K562 (cell line): ENCODE measurements around the gene COL4A1. TPM values are rescaled to one million over a fixed set of nuclear protein-coding genes. Genes with fewer than 3 reads are reported as not detected.

ENCODE experiments used
- ATAC-seq: fragments of 200-7000 bp; cut with Tn5 transposase; 3 replicates; pipeline ENCODE4 v1.9.1; 2020; ENCODE audit warnings: moderate library complexity
- BruUV-seq: library from RNA; stranded (reverse); fragments of 400-500 nt; replicated peaks from 2 replicates; lab custom pipeline; 2021; lab: Mats Ljungman, UMichigan
- CTCF ChIA-PET: fragments of 300-600 bp; formaldehyde crosslinking; extraction: SDS; loops from one replicate; lab custom pipeline; 2021; ENCODE audit warnings: low intra/inter-chr PET ratio; lab: Yijun Ruan, JAX
- POLR2A ChIA-PET: fragments of 300-600, 350-650 bp; sonication (Branson Sonifier 250); formaldehyde crosslinking; extraction: SDS; loops from one replicate; lab custom pipeline; 2021; ENCODE audit warnings: antibody characterized with exemption, inconsistent platforms; lab: Yijun Ruan, JAX
- DNase-seq, 4 experiments: peaks; one replicate each; pipeline versions ENCODE4 v3.0.0 to v3.0.0-alpha.2; 2011 to 2018; ENCODE audit warnings: low spot score in 3 of 4, mixed read lengths in 3 of 4; ENCODE audit errors: extremely low read depth in 1 of 4
- FAIRE-seq: peaks from 2 replicates; lab custom pipeline; 2011; peaks lifted over from hg19 to GRCh38; lab: Jason Lieb, UNC
- H2AFZ ChIP-seq: 2 replicates; pipeline ENCODE4 v1.6.0; 2011; ENCODE audit warnings: low read depth, low read length, control low read depth, inconsistent platforms
- H3K27ac ChIP-seq: fragments of 200-600 bp; 3 replicates; pipeline ENCODE4 v1.8.0; 2011; ENCODE audit warnings: low read depth, mild to moderate bottlenecking, control low read depth, inconsistent platforms, low read length, moderate library complexity, mixed read lengths; ENCODE audit errors: extremely low read depth
- H3K27me3 ChIP-seq, 2 experiments: fragments of 300-600 bp in 1 of 2; 2 replicates in 1 of 2; 3 replicates in 1 of 2; pipeline versions ENCODE4 v1.6.0 to v1.8.0; 2011; ENCODE audit warnings: inconsistent platforms in 2 of 2, low read length in 2 of 2, mild to moderate bottlenecking in 1 of 2, mixed read lengths in 1 of 2, moderate library complexity in 1 of 2; ENCODE audit not compliant: control insufficient read depth in 2 of 2, insufficient read depth in 2 of 2
- H3K36me3 ChIP-seq: fragments of 300-600 bp; 3 replicates; pipeline ENCODE4 v1.8.0; 2011; ENCODE audit warnings: mild to moderate bottlenecking, low read length, inconsistent platforms; ENCODE audit not compliant: control insufficient read depth, insufficient read depth
- H3K4me1 ChIP-seq, 2 experiments: fragments of 200-600 bp in 1 of 2; replicated peaks in 1 of 2; 2 replicates in 1 of 2; 3 replicates in 1 of 2; pipeline versions ENCODE4 v1.5.1 to v1.8.0; 2011; ENCODE audit warnings: inconsistent platforms in 2 of 2, low read length in 2 of 2, mild to moderate bottlenecking in 1 of 2, mixed read lengths in 1 of 2, moderate library complexity in 1 of 2; ENCODE audit not compliant: control insufficient read depth in 2 of 2, insufficient read depth in 2 of 2
- H3K4me2 ChIP-seq: 2 replicates; pipeline ENCODE4 v1.6.1; 2011; ENCODE audit warnings: low read length, control low read depth, inconsistent platforms, mixed read lengths; ENCODE audit not compliant: insufficient read depth
- H3K4me3 ChIP-seq: fragments of 200-600 bp; sonication (generic), shearing (Covaris generic); 2 replicates; pipeline ENCODE4 v1.5.1; 2016; ENCODE audit warnings: control low read depth, inconsistent platforms
- H3K79me2 ChIP-seq: fragments of 200-600 bp; 3 replicates; pipeline ENCODE4 v1.8.0; 2011; ENCODE audit warnings: low read length, inconsistent platforms; ENCODE audit not compliant: control insufficient read depth, insufficient read depth
- H3K9ac ChIP-seq, 2 experiments: 2 replicates each; pipeline versions ENCODE4 v1.6.0 to v1.6.1; 2011; ENCODE audit warnings: low read depth in 2 of 2, low read length in 2 of 2, control low read depth in 1 of 2, inconsistent platforms in 1 of 2, mild to moderate bottlenecking in 1 of 2, mixed read lengths in 1 of 2; ENCODE audit not compliant: insufficient read depth in 1 of 2
- H3K9me1 ChIP-seq: one replicate; pipeline ENCODE4 v1.6.0; 2011; ENCODE audit warnings: inconsistent platforms, mild to moderate bottlenecking, low read length, moderate library complexity; ENCODE audit not compliant: control insufficient read depth, insufficient read depth
- H3K9me3 ChIP-seq: replicated peaks from 2 replicates; pipeline ENCODE4 v1.5.1; 2011; ENCODE audit warnings: low read depth, low read length, inconsistent platforms; ENCODE audit not compliant: control insufficient read depth, insufficient read depth
- H4K20me1 ChIP-seq: replicated peaks from 2 replicates; pipeline ENCODE4 v1.6.1; 2011; ENCODE audit warnings: low read length, inconsistent platforms, mixed read lengths; ENCODE audit not compliant: control insufficient read depth, insufficient read depth
- ATF3 ChIP-seq, 2 experiments: fragments of 450-650 bp in 1 of 2; sonication (generic) in 1 of 2; formaldehyde crosslinking in 1 of 2; IDR thresholded peaks in 1 of 2; conservative IDR thresholded peaks in 1 of 2; 2 replicates each; pipeline versions ENCODE4 v1.6.1 to v1.8.1; 2016 to 2023; ENCODE audit warnings: mild to moderate bottlenecking in 2 of 2, moderate library complexity in 2 of 2, inconsistent platforms in 1 of 2, missing genetic modification reagents in 1 of 2
- DLX4 ChIP-seq: fragments of 250-450 bp; sonication (Bioruptor Pico); IDR thresholded peaks from 2 replicates; pipeline ENCODE4 v1.6.1; 2021; ENCODE audit warnings: mild to moderate bottlenecking
- ERF ChIP-seq: fragments of 450-650 bp; formaldehyde crosslinking; IDR thresholded peaks from 2 replicates; pipeline ENCODE4 v1.4.0; 2020; ENCODE audit warnings: mild to moderate bottlenecking, mixed read lengths
- FOXK2 ChIP-seq, 2 experiments: fragments of 450-650 bp; IDR thresholded peaks in 1 of 2; conservative IDR thresholded peaks in 1 of 2; 2 replicates each; pipeline ENCODE4 v1.6.1; 2016; ENCODE audit warnings: low read depth in 2 of 2, mild to moderate bottlenecking in 1 of 2
- FOXO4 ChIP-seq: fragments of 450-650 bp; formaldehyde crosslinking; IDR thresholded peaks from 2 replicates; pipeline ENCODE4 v1.4.0; 2020; ENCODE audit warnings: mild to moderate bottlenecking, moderate library complexity
- GABPB1 ChIP-seq: sonication (generic); formaldehyde crosslinking; IDR thresholded peaks from 2 replicates; pipeline ENCODE4 v1.8.0; 2022; ENCODE audit warnings: mild to moderate bottlenecking, missing genetic modification reagents
- HNRNPUL1 ChIP-seq: fragments of 200-400 bp; formaldehyde crosslinking; IDR thresholded peaks from 2 replicates; pipeline ENCODE4 v1.6.1; 2017; ENCODE audit warnings: low read length
- POLR2B ChIP-seq: fragments of 450-650 bp; IDR thresholded peaks from 2 replicates; pipeline ENCODE4 v1.6.1; 2018; ENCODE audit warnings: low read depth; ENCODE audit not compliant: partially characterized antibody
- SAFB ChIP-seq: fragments of 200-400 bp; formaldehyde crosslinking; IDR thresholded peaks from 2 replicates; pipeline ENCODE4 v1.6.1; 2017; ENCODE audit warnings: low read depth, low read length, borderline replicate concordance
- SFPQ ChIP-seq: fragments of 200-400 bp; formaldehyde crosslinking; IDR thresholded peaks from 2 replicates; pipeline ENCODE4 v1.6.1; 2017; ENCODE audit warnings: mild to moderate bottlenecking, low read depth, low read length, moderate library complexity
- SRSF7 ChIP-seq: fragments of 200-400 bp; formaldehyde crosslinking; optimal IDR thresholded peaks from 2 replicates; pipeline ENCODE3; 2017; ENCODE audit warnings: mild to moderate bottlenecking, low read depth, low read length
- TBP ChIP-seq: optimal IDR thresholded peaks from 2 replicates; pipeline ENCODE3; 2011; ENCODE audit warnings: low read depth, low read length, improper control_type of control experiment
- ZNF133 ChIP-seq: fragments of 250-450 bp; sonication (Bioruptor Pico); IDR thresholded peaks from 2 replicates; pipeline ENCODE4 v1.4.0; 2020; ENCODE audit warnings: mild to moderate bottlenecking
- ZNF431 ChIP-seq: sonication (generic); formaldehyde crosslinking; IDR thresholded peaks from 2 replicates; pipeline ENCODE4 v1.8.0; 2022; ENCODE audit warnings: mild to moderate bottlenecking, missing genetic modification reagents
- WGBS: fragments of 100-300 bp; shearing (Covaris generic); methylation state at CpG from one replicate; pipeline ENCODE4 v1.1.6; 2016; ENCODE audit warnings: low coverage, mixed read lengths; ENCODE audit not compliant: insufficient coverage; ENCODE audit errors: missing lambda C conversion rate; 5-methylcytosine and 5-hydroxymethylcytosine counted together
- in situ Hi-C: fragments of 300-500 bp; cut with MboI; formaldehyde crosslinking; loops from 4 replicates; pipeline ENCODE4 v1.15.0; 2018; ENCODE audit warnings: inconsistent platforms, mixed read lengths
- intact Hi-C: fragments of 100-400 bp; cut with micrococcal nuclease; formaldehyde crosslinking; loops from 2 replicates; pipeline ENCODE4 v1.14.2; 2022
- polyA plus RNA-seq, 8 experiments: library from polyadenylated mRNA; depleted of rRNA in 4 of 8; stranded (reverse) in 5 of 8; unstranded in 3 of 8; fragments of >200 nt; fragmentation: Nextera tagmentation in 2 of 8; fragmentation: Illumina TruSeq in 1 of 8; extraction: Ambion mirVana in 2 of 8; extraction: Trizol in 1 of 8; gene quantifications; 2 replicates each; pipeline versions ENCODE4 v1.2.1 to v1.2.3, GENCODE V29; 2011 to 2014; ENCODE audit warnings: inconsistent platforms in 1 of 8, missing spikeins in 1 of 8
- total RNA-seq, 7 experiments: library from RNA; depleted of rRNA in 6 of 7; stranded (reverse); fragments of >200 nt in 6 of 7; fragmentation: Illumina TruSeq in 2 of 7; extraction: Trizol in 2 of 7; gene quantifications; 2 replicates each; pipeline versions ENCODE4 v1.2.1 to v1.2.3, GENCODE V29; 2011 to 2021; ENCODE audit warnings: low replicate concordance in 1 of 7

COL4A1 gene
- total and polyA plus RNA-seq, 9 of the 15 experiments (the other 6 are each of a cell fraction or from before 2014, with no cell fraction given): 0.35 TPM; not detected in 8

GRCh38 chr13:110239280-110240125 lies 67.5 kb downstream of the COL4A1 start (continued):
- TF ChIP-seq ATF3 (IDR thresholded peaks at IDR 0.05) (no peak), ATF3 (CRISPR knock-in tag; conservative IDR thresholded peaks at IDR 0.05) (no peak)

- no peak overlapping the region for H3K9ac ChIP-seq
- no peak overlapping the region for H2AFZ ChIP-seq
- H3K27ac ChIP-seq: no peak overlapping the region
- no peak overlapping the region for H3K4me3 ChIP-seq
- CTCF ChIA-PET: no interaction called here
- H3K4me1 ChIP-seq: no peaks in the 10 kb centered on the region
- H3K9me1 ChIP-seq: no peaks in the 10 kb centered on the region
- in situ Hi-C loops (no loop called here), intact Hi-C loops (no loop called here)
- no peaks in the 10 kb centered on the region for H3K9me3 ChIP-seq
- DNase-seq (no peak), FAIRE-seq (no peak), ATAC-seq (no peak)
- POLR2A ChIA-PET: interaction anchor here (0.9 to 1.1 kb wide), 2 partner anchors 15 to 16 kb away, joined by 3 read pairs; no protein-coding TSS in a partner anchor
- no peaks in the 10 kb centered on the region for H4K20me1 ChIP-seq
- no TSS peak for BruUV-seq
- H3K36me3 ChIP-seq: no peaks in the 10 kb centered on the region
- WGBS: 0% methylated on average over 1 of the region's 1 CpG
- no peaks in the 10 kb centered on the region for H3K79me2 ChIP-seq
- peaks cover 0 to 14% of the 10 kb centered on the region in 2 experiments; a peak in 3 of 5 replicates for H3K27me3 ChIP-seq
- no peak overlapping the region for H3K4me2 ChIP-seq
- TF ChIP-seq SAFB (no peak), ZNF431 (no peak), ZNF133 (CRISPR knock-in tag) (no peak), FOXO4 (CRISPR knock-in tag) (no peak), HNRNPUL1 (no peak), DLX4 (CRISPR knock-in tag) (no peak), GABPB1 (no peak), SRSF7 (no peak), SFPQ (no peak), FOXK2 (conservative IDR thresholded peaks at IDR 0.05 in 1 of 2, IDR thresholded peaks at IDR 0.05 in 1 of 2; ENCODE audit: low read depth in 2 of 2) (no peak), TBP (no peak), POLR2B (no peak), ERF (CRISPR knock-in tag) (no peak)
Measured at GRCh38 chr13:110238818-110239195, 68.2 kb downstream of the COL4A1 start.
